Right atrium auricular region (tissue), 2 donors: ENCODE results near the gene ACTL8. TPM values are rescaled to one million over a fixed set of nuclear protein-coding genes. Genes with fewer than 3 reads are reported as not detected.

Experiments used
- DNase-seq: peaks from one replicate; pipeline ENCODE4 v3.0.0-alpha.2; 2019; ENCODE audit warnings: low spot score
- H3K27ac ChIP-seq, 2 donors: fragments of 200-600 bp; sonication (generic); 1 replicate in 1 of 2; 2 replicates in 1 of 2; pipeline ENCODE4 v1.5.1; 2016 to 2019
- H3K27me3 ChIP-seq, 2 donors: fragments of 200-600 bp; sonication (generic); one replicate each; pipeline versions ENCODE4 v1.5.1 to v1.6.0; 2017 to 2019
- H3K36me3 ChIP-seq: fragments of 200-600 bp; sonication (generic); one replicate; pipeline ENCODE4 v1.5.1; 2016
- H3K4me1 ChIP-seq, 2 donors: fragments of 200-600 bp; sonication (generic); one replicate each; pipeline versions ENCODE4 v1.5.1 to v1.6.0; 2017 to 2019
- H3K4me3 ChIP-seq, 2 donors: fragments of 200-600 bp; sonication (generic); 1 replicate in 1 of 2; 2 replicates in 1 of 2; pipeline ENCODE4 v1.5.1; 2017 to 2019; ENCODE audit warnings: mild to moderate bottlenecking in 1 of 2, moderate library complexity in 1 of 2
- H3K9me3 ChIP-seq, 2 donors: fragments of 200-600 bp; sonication (generic); one replicate each; pipeline ENCODE4 v1.5.1; 2019
- total RNA-seq, 2 donors: library from RNA; depleted of rRNA; stranded (reverse); fragments of >200 nt; gene quantifications; one replicate each; pipeline ENCODE4 v1.1.0, GENCODE V29; 2016
- TF ChIP-seq, protein P1 (sequence below), 2 donors: fragments of 200-600 bp; sonication (generic); IDR thresholded peaks; one replicate each; pipeline ENCODE4 v1.5.1; 2019; ENCODE audit warnings: antibody characterized with exemption in 2 of 2

ACTL8 gene, protein sequence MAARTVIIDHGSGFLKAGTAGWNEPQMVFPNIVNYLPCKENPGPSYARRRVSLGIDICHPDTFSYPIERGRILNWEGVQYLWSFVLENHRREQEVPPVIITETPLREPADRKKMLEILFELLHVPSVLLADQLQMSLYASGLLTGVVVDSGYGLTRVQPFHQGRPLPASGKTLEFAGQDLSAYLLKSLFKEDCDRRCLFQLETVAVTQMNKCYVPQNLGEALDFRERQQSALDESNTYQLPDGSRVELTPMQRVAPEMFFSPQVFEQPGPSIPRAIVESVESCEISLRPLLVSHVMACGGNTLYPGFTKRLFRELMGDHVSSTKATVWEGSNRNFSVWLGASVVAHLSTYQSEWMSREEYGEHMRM
- total RNA-seq = not detected

DNA sequence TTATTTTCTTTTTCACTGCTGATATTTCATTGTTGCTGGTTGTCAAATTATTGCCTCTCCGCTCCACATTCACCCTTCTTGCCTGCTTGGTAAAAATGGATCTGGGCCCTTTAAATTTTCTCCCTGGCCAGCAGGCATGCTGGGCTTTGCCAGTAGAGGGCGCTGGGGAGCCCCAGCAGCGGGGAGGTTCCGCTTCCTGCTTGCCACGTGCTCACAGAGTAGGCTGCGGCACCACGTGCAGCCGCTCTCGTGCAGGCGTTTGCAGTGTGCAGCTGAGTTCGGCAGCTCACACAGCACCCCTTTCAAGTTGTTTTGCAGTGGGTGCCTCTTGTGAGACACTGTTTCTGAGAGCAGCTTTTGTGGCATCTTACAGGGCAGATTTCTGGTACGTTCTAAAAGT is at the start of gene ACTL8:
TSS of gene ACTL8 (plus strand) at position 214 of the 400 bp plus-strand sequence. CDS start 67,676 bp downstream, outside the sequence.
- peaks cover 15 to 59% of the 10 kb centered on the region in 2 donors for H3K9me3 ChIP-seq
- TF ChIP-seq, protein P1, sequence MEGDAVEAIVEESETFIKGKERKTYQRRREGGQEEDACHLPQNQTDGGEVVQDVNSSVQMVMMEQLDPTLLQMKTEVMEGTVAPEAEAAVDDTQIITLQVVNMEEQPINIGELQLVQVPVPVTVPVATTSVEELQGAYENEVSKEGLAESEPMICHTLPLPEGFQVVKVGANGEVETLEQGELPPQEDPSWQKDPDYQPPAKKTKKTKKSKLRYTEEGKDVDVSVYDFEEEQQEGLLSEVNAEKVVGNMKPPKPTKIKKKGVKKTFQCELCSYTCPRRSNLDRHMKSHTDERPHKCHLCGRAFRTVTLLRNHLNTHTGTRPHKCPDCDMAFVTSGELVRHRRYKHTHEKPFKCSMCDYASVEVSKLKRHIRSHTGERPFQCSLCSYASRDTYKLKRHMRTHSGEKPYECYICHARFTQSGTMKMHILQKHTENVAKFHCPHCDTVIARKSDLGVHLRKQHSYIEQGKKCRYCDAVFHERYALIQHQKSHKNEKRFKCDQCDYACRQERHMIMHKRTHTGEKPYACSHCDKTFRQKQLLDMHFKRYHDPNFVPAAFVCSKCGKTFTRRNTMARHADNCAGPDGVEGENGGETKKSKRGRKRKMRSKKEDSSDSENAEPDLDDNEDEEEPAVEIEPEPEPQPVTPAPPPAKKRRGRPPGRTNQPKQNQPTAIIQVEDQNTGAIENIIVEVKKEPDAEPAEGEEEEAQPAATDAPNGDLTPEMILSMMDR (IDR thresholded peaks at IDR 0.05) = no peak
- no peaks in the 10 kb centered on the region for H3K27me3 ChIP-seq
- H3K4me3 ChIP-seq = no peak within 1 kb of the TSS
- no peaks in the 10 kb centered on the region for H3K36me3 ChIP-seq
- no peaks in the 10 kb centered on the region for H3K4me1 ChIP-seq
- no peak within 1 kb of the TSS for H3K27ac ChIP-seq
- DNase-seq = no peak

DNA sequence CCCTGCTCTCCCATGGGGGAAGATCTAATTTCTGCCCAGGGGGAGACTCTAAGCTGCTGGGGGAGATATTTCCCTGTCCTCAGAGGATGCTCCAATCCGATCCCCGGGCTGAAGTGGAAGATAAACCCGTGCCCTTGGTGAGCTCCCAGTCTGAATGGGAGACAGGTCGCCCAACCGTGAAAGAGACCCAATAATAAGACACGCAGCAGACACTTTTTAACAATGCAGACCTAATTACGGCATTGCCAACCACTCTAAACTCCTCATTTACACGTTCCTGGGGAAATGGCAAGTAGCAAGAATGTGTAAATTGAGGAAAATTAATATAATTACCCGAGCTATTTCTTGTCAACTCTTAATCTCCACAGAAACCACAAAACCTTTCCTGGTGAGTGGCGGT is 48.7 kb upstream of the ACTL8 start:
- H3K9me3 ChIP-seq = peaks cover 0 to 9% of the 10 kb centered on the region in 2 donors
- no peaks in the 10 kb centered on the region for H3K27me3 ChIP-seq
- TF ChIP-seq, protein P1 (IDR thresholded peaks at IDR 0.05) = no peak
- no peak overlapping the region for H3K4me3 ChIP-seq
- no peak overlapping the region for H3K27ac ChIP-seq
- DNase-seq = no peak
- H3K36me3 ChIP-seq = no peaks in the 10 kb centered on the region
- H3K4me1 ChIP-seq = no peaks in the 10 kb centered on the region

DNA sequence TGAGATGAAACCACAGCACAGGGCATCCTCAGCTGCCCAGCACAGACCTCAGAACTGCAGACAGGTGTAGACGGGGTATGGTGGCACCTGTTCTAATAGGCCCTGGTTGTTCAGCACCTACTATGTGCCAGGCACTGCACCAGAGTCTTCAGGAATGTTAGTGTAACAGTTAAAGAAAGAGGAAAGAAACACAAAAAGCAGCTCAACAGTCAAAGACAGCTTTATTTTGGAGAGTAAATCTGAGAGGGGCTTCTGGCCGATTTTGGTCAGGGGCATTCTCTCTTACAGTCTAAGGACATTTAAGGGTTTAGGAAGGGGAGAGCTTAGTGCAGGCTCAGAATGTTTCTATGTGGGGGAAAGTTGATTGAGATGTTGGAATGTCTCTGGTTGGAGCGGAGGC is 45.2 kb upstream of the ACTL8 start:
- H3K27me3 ChIP-seq = no peaks in the 10 kb centered on the region
- H3K4me3 ChIP-seq = no peak overlapping the region
- H3K27ac ChIP-seq = no peak overlapping the region
- H3K9me3 ChIP-seq = peaks cover 0 to 9% of the 10 kb centered on the region in 2 donors
- TF ChIP-seq, protein P1 (IDR thresholded peaks at IDR 0.05) = no peak
- H3K4me1 ChIP-seq = no peaks in the 10 kb centered on the region
- DNase-seq = no peak
- no peaks in the 10 kb centered on the region for H3K36me3 ChIP-seq

DNA sequence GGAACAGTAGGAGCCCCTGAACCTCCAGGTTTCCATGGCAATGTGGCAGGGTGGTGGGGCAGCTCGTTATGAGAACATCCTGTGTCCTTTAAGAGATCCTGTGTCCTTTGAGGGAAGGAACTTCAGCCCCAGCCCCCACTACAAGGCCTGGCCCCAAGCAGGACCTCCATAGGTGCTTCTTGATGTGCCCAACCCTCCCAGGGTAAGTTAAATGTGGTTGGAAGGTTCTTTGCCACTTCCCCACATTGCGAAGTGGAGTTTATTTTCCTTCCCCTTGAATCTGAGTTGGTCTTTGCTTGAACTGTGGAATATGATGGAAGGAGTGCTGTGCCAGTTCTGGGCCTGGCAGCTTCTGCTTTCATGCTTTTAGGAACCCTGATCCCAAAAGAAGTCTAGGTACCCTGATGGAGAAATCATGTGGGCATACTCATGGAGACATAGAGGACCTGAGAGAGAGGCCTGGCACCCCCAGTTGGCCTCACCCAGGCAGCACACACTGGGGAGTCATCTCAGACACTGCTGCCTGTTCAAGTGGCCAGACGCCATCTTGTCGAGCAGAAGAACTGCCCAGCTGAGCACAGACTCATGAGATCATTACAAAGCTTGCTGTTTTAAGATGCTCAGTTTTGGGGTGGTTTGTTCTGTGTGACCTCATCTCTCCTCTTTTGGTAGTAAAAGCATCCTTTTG is 44.1 kb upstream of the ACTL8 start:
- H3K4me1 ChIP-seq = no peaks in the 10 kb centered on the region
- no peak for DNase-seq
- H3K36me3 ChIP-seq = no peaks in the 10 kb centered on the region
- H3K4me3 ChIP-seq = no peak overlapping the region
- TF ChIP-seq, protein P1 (IDR thresholded peaks at IDR 0.05) = no peak
- H3K27ac ChIP-seq = no peak overlapping the region
- H3K9me3 ChIP-seq = peaks cover 0 to 9% of the 10 kb centered on the region in 2 donors
- no peaks in the 10 kb centered on the region for H3K27me3 ChIP-seq

DNA sequence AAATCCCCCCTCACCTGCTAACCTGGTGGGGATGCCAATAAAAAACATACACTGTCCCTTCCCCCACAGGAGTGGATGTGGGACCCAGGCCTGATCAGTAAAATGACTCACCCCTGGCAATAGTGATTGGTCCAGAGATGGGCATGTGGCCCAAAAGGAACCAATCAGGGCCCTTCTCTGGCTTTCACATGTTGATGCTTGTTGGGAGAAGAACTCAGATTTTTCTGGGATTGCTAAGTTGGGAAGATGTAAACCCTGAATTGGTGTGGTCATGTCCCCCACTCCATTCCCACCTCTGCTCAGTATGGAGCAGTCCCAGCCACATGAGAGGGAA is 43.6 kb upstream of the ACTL8 start:
- no peak overlapping the region for H3K27ac ChIP-seq
- no peaks in the 10 kb centered on the region for H3K27me3 ChIP-seq
- TF ChIP-seq, protein P1 (IDR thresholded peaks at IDR 0.05) = no peak
- no peak overlapping the region for H3K4me3 ChIP-seq
- H3K4me1 ChIP-seq = no peaks in the 10 kb centered on the region
- H3K9me3 ChIP-seq = peaks cover 0 to 9% of the 10 kb centered on the region in 2 donors
- H3K36me3 ChIP-seq = no peaks in the 10 kb centered on the region
- no peak for DNase-seq
